HepG2 (cell line): Measurements from ENCODE around the gene UAP1L1. TPM values are rescaled to one million over a fixed set of nuclear protein-coding genes. Genes with fewer than 3 reads are reported as not detected.

ENCODE experiments used
- BRD4 ChIP-seq: sonication (generic); formaldehyde crosslinking; IDR thresholded peaks from 2 replicates; pipeline ENCODE4 v1.4.0; 2020; ENCODE audit warnings: missing genetic modification reagents
- CEBPG ChIP-seq: IDR thresholded peaks from 2 replicates; pipeline ENCODE4 v1.6.1; 2016
- CHD4 ChIP-seq: fragments of 200-600 bp; sonication (generic); IDR thresholded peaks from 2 replicates; pipeline ENCODE4 v1.7.0; 2017; ENCODE audit warnings: mild to moderate bottlenecking, low read length, borderline replicate concordance
- GATA4 ChIP-seq: sonication (generic); IDR thresholded peaks from 2 replicates; pipeline ENCODE4 v1.6.1; 2016; ENCODE audit warnings: antibody characterized with exemption, low read depth, borderline replicate concordance
- KLF6 ChIP-seq: IDR thresholded peaks from 2 replicates; pipeline ENCODE4 v1.8.0; 2016; ENCODE audit warnings: missing biosample characterization, missing genetic modification reagents
- MIER2 ChIP-seq: IDR thresholded peaks from 2 replicates; pipeline ENCODE4 v1.6.1; 2016; ENCODE audit warnings: missing biosample characterization, missing genetic modification reagents
- MYC ChIP-seq: sonication (generic); formaldehyde crosslinking; IDR thresholded peaks from 2 replicates; pipeline ENCODE4 v1.9.0; 2021; ENCODE audit warnings: missing genetic modification reagents, borderline replicate concordance
- NFKB2 ChIP-seq: sonication (generic); formaldehyde crosslinking; IDR thresholded peaks from 2 replicates; pipeline ENCODE4 v1.4.0; 2020; ENCODE audit warnings: missing genetic modification reagents, borderline replicate concordance
- PBX2 ChIP-seq: IDR thresholded peaks from 2 replicates; pipeline ENCODE4 v1.6.1; 2016; ENCODE audit warnings: control low read depth
- PCBP2 ChIP-seq: fragments of 200-400 bp; formaldehyde crosslinking; optimal IDR thresholded peaks from 2 replicates; pipeline ENCODE3; 2018; ENCODE audit warnings: low read length, low read depth; ENCODE audit not compliant: poor library complexity, severe bottlenecking
- RXRA ChIP-seq: sonication (generic); formaldehyde crosslinking; IDR thresholded peaks from 2 replicates; pipeline ENCODE4 v1.5.1; 2020; ENCODE audit warnings: missing genetic modification reagents
- RXRB ChIP-seq: IDR thresholded peaks from 2 replicates; pipeline ENCODE4 v1.6.1; 2016; ENCODE audit warnings: borderline replicate concordance, missing genetic modification reagents, missing compliant biosample characterization
- TARDBP ChIP-seq: sonication (generic); formaldehyde crosslinking; IDR thresholded peaks from 2 replicates; pipeline ENCODE4 v1.8.0; 2022; ENCODE audit warnings: mild to moderate bottlenecking, missing genetic modification reagents
- ZNF362 ChIP-seq: sonication (generic); formaldehyde crosslinking; IDR thresholded peaks from 2 replicates; pipeline ENCODE4 v1.4.0; 2020; ENCODE audit warnings: missing genetic modification reagents, mild to moderate bottlenecking, borderline replicate concordance
- ZNF446 ChIP-seq: sonication (generic); formaldehyde crosslinking; IDR thresholded peaks from 2 replicates; pipeline ENCODE4 v1.5.0; 2020; ENCODE audit warnings: mild to moderate bottlenecking, missing genetic modification reagents
- ZNF616 ChIP-seq: sonication (generic); formaldehyde crosslinking; IDR thresholded peaks from 2 replicates; pipeline ENCODE4 v1.5.0; 2020; ENCODE audit warnings: low read depth, mild to moderate bottlenecking, missing genetic modification reagents
- ZNF737 ChIP-seq: sonication (generic); formaldehyde crosslinking; IDR thresholded peaks from 2 replicates; pipeline ENCODE4 v1.5.0; 2020; ENCODE audit warnings: missing genetic modification reagents, mild to moderate bottlenecking, borderline replicate concordance
- polyA plus RNA-seq, 8 experiments: library from polyadenylated mRNA; depleted of rRNA in 3 of 8; stranded (reverse) in 7 of 8; unstranded in 1 of 8; fragments of >200 nt; fragmentation: Illumina TruSeq in 4 of 8; extraction: Trizol in 4 of 8; gene quantifications; 2 replicates each; pipeline versions ENCODE4 v1.2.1 to v1.2.3, GENCODE V29; 2011 to 2016; ENCODE audit warnings: low read depth in 4 of 8, missing spikeins in 1 of 8, mixed read lengths in 1 of 8; ENCODE audit not compliant: insufficient read depth in 1 of 8
- total RNA-seq, 5 experiments: library from RNA; depleted of rRNA; stranded (reverse); fragments of >200 nt; fragmentation: Illumina TruSeq; extraction: Trizol; gene quantifications; 2 replicates each; pipeline ENCODE4 v1.2.3, GENCODE V29; 2016; ENCODE audit warnings: low read depth in 1 of 5
- TF ChIP-seq, protein P1 (sequence below): sonication (generic); formaldehyde crosslinking; IDR thresholded peaks from 2 replicates; pipeline ENCODE4 v1.4.0; 2020; ENCODE audit warnings: missing genetic modification reagents
- TF ChIP-seq, protein P2 (sequence below): sonication (generic); formaldehyde crosslinking; IDR thresholded peaks from 2 replicates; pipeline ENCODE4 v1.4.0; 2020; ENCODE audit warnings: missing genetic modification reagents, borderline replicate concordance

UAP1L1 gene
- total and polyA plus RNA-seq, 2 of the 13 experiments (the other 11 are each of a cell fraction or from before 2014, with no cell fraction given) = 5.4 to 6.4 TPM

DNA sequence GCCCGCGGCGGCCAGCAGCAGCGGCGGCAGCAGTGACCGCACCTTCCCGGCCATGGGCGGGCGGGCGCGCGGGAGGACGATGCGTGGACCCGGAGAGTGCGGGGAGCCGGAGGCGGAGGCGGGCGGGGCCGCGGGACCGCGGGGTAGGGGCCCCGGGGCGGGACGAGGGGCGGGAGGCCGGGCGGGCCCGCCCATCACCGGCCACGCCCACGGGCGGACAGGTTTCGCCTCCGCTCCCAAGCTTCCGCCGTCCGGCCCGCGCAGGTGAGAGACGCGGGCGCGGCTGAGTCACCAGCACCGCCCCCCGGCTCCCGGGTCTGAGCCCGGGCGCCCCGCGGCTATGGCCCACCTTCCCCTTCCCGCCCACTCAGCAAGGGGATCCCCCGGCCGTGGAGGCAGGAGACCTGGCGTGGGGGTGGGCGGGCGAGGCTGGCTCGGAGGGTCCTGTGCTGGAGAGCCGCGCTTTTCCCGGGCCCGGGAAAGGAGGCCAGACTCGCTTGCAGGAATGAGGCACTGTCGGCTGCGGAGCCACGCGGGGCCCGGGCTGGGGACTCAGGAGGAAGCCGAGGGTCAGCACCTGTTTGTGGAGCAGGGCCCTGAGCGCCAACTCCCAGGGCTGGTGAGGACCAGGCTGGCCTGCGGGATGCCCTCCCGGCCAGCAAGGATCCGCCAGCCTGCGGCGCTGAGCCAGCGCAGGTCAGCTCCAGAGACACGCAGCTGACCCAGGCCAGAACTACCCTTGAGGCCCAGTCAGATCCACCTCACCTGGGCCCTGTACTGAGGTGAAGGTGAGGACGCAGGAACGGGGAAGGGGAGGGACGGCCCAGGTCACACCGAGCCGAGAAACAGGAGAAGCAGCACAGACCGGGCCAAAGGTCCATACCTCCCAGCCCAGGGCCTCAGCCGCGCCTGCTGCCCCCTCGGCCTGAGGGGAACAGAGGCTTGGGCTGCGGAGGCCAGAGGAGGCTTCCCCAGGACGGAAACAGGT is 23.1 kb upstream of the UAP1L1 start, which contains the start of gene ENTPD2 (continued):
- TF ChIP-seq RXRA = peak; percentile 57; the same call in 1 of the 2 replicates
- TF ChIP-seq MIER2 (CRISPR knock-in tag) = no peak
- peak; percentile 38; the same call in 1 of the 2 replicates for TF ChIP-seq GATA4
- peak; percentile 32; the same call in 1 of the 2 replicates for TF ChIP-seq ZNF446
- TF ChIP-seq MYC (CRISPR knock-in tag) = peak; percentile 64; the same call in 1 of the 2 replicates
- no peak for TF ChIP-seq CHD4
- TF ChIP-seq PCBP2 = no peak
- TF ChIP-seq NFKB2 = peak; percentile 63; the same call in 1 of the 2 replicates
- no peak for TF ChIP-seq PBX2
- TF ChIP-seq CEBPG = no peak
- TF ChIP-seq KLF6 (CRISPR knock-in tag) = 0 out of 2 replicates have a peak, but pooled peaks have one; percentile 18
- TF ChIP-seq ZNF362 (CRISPR knock-in tag) = peak; percentile 8; the same call in 1 of the 2 replicates
- TF ChIP-seq RXRB = 0 out of 2 replicates have a peak, but pooled peaks have one; percentile 17
- peak; percentile 18; the same call in 1 of the 2 replicates for TF ChIP-seq ZNF616 (CRISPR knock-in tag)
- 0 out of 2 replicates have a peak, but pooled peaks have one; percentile 55 for TF ChIP-seq ZNF737
- TF ChIP-seq BRD4 (CRISPR knock-in tag) = no peak; the same call in none of the 2 replicates
- TF ChIP-seq, protein P1, sequence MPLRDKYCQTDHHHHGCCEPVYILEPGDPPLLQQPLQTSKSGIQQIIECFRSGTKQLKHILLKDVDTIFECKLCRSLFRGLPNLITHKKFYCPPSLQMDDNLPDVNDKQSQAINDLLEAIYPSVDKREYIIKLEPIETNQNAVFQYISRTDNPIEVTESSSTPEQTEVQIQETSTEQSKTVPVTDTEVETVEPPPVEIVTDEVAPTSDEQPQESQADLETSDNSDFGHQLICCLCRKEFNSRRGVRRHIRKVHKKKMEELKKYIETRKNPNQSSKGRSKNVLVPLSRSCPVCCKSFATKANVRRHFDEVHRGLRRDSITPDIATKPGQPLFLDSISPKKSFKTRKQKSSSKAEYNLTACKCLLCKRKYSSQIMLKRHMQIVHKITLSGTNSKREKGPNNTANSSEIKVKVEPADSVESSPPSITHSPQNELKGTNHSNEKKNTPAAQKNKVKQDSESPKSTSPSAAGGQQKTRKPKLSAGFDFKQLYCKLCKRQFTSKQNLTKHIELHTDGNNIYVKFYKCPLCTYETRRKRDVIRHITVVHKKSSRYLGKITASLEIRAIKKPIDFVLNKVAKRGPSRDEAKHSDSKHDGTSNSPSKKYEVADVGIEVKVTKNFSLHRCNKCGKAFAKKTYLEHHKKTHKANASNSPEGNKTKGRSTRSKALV (CRISPR knock-in tag) = peak; percentile 28; the same call in 1 of the 2 replicates
- TF ChIP-seq TARDBP (CRISPR knock-in tag) = no peak
- TF ChIP-seq, protein P2, sequence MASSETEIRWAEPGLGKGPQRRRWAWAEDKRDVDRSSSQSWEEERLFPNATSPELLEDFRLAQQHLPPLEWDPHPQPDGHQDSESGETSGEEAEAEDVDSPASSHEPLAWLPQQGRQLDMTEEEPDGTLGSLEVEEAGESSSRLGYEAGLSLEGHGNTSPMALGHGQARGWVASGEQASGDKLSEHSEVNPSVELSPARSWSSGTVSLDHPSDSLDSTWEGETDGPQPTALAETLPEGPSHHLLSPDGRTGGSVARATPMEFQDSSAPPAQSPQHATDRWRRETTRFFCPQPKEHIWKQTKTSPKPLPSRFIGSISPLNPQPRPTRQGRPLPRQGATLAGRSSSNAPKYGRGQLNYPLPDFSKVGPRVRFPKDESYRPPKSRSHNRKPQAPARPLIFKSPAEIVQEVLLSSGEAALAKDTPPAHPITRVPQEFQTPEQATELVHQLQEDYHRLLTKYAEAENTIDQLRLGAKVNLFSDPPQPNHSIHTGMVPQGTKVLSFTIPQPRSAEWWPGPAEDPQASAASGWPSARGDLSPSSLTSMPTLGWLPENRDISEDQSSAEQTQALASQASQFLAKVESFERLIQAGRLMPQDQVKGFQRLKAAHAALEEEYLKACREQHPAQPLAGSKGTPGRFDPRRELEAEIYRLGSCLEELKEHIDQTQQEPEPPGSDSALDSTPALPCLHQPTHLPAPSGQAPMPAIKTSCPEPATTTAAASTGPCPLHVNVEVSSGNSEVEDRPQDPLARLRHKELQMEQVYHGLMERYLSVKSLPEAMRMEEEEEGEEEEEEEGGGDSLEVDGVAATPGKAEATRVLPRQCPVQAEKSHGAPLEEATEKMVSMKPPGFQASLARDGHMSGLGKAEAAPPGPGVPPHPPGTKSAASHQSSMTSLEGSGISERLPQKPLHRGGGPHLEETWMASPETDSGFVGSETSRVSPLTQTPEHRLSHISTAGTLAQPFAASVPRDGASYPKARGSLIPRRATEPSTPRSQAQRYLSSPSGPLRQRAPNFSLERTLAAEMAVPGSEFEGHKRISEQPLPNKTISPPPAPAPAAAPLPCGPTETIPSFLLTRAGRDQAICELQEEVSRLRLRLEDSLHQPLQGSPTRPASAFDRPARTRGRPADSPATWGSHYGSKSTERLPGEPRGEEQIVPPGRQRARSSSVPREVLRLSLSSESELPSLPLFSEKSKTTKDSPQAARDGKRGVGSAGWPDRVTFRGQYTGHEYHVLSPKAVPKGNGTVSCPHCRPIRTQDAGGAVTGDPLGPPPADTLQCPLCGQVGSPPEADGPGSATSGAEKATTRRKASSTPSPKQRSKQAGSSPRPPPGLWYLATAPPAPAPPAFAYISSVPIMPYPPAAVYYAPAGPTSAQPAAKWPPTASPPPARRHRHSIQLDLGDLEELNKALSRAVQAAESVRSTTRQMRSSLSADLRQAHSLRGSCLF (CRISPR knock-in tag) = no peak
